ENCODE results near the gene UNC45A. TPM values are rescaled to one million over a fixed set of nuclear protein-coding genes. Genes with fewer than 3 reads are reported as not detected.

The UNC45A gene
- total and polyA plus RNA-seq, 2 of the 4 experiments (the other 2 are of a cell fraction) = 68.9 to 100 TPM

DNA sequence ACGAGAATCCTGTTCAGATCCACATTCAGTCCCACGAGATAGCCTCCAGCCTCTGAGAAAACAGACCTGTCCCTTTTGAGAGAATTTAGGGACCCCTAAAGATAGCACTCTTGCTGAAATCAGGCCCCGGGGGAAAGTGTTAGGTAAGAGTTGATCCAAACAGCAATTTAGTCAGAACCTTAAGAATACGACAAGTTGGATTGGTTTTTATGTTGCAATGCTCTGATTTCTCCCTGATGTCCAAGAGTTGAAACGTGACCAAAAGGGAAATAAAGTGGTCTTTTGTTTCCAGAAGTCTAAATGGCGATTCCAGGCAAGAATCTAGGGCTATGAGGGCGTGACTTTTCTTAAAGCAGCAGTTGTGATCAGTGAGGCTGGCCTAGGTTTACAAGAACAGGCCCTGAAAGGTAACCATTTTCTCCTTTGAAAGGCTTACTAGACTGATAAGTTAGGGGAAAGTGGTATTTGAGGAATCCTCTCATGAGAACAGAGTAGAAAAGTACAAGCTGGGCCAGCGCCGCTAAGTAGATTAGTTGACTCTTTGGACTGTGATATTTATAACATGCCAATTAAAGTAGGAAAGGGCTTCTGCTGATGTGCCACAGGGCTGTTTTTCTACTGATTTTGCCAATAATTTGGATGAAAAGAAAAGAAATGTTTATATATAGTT, 27.1 kb upstream of the UNC45A start:
- H2BK15ac ChIP-seq (ENCODE audit: low read depth, low read length) = no peak overlapping the region
- dilution Hi-C loops (cut with HindIII; ENCODE audit: low sequenced_read_pairs, unreplicated experiment) = no loop called here
- H3K23ac ChIP-seq (ENCODE audit: low read depth, low read length) = no peak overlapping the region
- DNase-seq (no peak), ATAC-seq (ENCODE audit: low read depth) (no peak)
- no peaks in the 10 kb centered on the region for H3K9me1 ChIP-seq (ENCODE audit: insufficient read depth, low read length)
- no peak overlapping the region for H2BK5ac ChIP-seq (ENCODE audit: low read depth, low read length, poor library complexity, severe bottlenecking)
- no TSS peak for BruUV-seq (replicated peaks)
- no peak overlapping the region for H4K5ac ChIP-seq (ENCODE audit: low read depth, low read length)
- no peaks in the 10 kb centered on the region for H3K27me3 ChIP-seq (ENCODE audit: control insufficient read depth, insufficient read depth, low read length)
- ChIA-PET CTCF (interaction anchor here (0.7 to 1.2 kb wide), 2 partner anchors 24 to 300 kb away, joined by 3 to 4 read pairs; no protein-coding TSS in a partner anchor), POLR2A (ENCODE audit: unreplicated experiment) (no interaction called here)
- no peak for TF ChIP-seq FOS (IDR thresholded peaks at IDR 0.05; ENCODE audit: low read depth, low read length)
- no peak for TF ChIP-seq MXI1 (IDR thresholded peaks at IDR 0.05; ENCODE audit: borderline replicate concordance, low read depth, low read length)
- TF ChIP-seq, protein P1, sequence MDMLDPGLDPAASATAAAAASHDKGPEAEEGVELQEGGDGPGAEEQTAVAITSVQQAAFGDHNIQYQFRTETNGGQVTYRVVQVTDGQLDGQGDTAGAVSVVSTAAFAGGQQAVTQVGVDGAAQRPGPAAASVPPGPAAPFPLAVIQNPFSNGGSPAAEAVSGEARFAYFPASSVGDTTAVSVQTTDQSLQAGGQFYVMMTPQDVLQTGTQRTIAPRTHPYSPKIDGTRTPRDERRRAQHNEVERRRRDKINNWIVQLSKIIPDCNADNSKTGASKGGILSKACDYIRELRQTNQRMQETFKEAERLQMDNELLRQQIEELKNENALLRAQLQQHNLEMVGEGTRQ (IDR thresholded peaks at IDR 0.05; ENCODE audit: low read depth, low read length) = no peak
- TF ChIP-seq CEBPB (IDR thresholded peaks at IDR 0.05; ENCODE audit: low read depth, low read length) = no peak
- TF ChIP-seq RCOR1 (IDR thresholded peaks at IDR 0.05; ENCODE audit: insufficient replicate concordance, low read length) = no peak
- TF ChIP-seq CTCF (conservative IDR thresholded peaks at IDR 0.05; ENCODE audit: low read depth, low read length) = no peak
- TF ChIP-seq SMC3 (IDR thresholded peaks at IDR 0.05; ENCODE audit: low read depth, low read length) = no peak
- TF ChIP-seq RAD21 (IDR thresholded peaks at IDR 0.05; ENCODE audit: low read length) = no peak
- no peak for TF ChIP-seq BHLHE40 (IDR thresholded peaks at IDR 0.05; ENCODE audit: low read depth, low read length)
- no peak for TF ChIP-seq CHD1 (IDR thresholded peaks at IDR 0.05; ENCODE audit: low read depth, low read length)
- TF ChIP-seq RFX5 (IDR thresholded peaks at IDR 0.05; ENCODE audit: low read depth, low read length) = no peak
- no peak for TF ChIP-seq ELK1 (IDR thresholded peaks at IDR 0.05; ENCODE audit: borderline replicate concordance, low read depth, low read length)
- TF ChIP-seq NFE2L2 (IDR thresholded peaks at IDR 0.05; ENCODE audit: low read depth, low read length) = no peak
- no peak overlapping the region for H3K14ac ChIP-seq (replicated peaks; ENCODE audit: low read depth, low read length)
- no peak overlapping the region for H4K91ac ChIP-seq (ENCODE audit: insufficient read depth, low read depth, low read length)
- H3K18ac ChIP-seq (ENCODE audit: low read depth, low read length) = no peak overlapping the region
- H3K4me1 ChIP-seq (ENCODE audit: control insufficient read depth, insufficient read depth, low read length) = peaks cover 4% of the 10 kb centered on the region; the same call in 1 of the 2 replicates
- H3K4ac ChIP-seq (ENCODE audit: low read depth, low read length) = no peak overlapping the region
- H3K4me3 ChIP-seq (ENCODE audit: insufficient read depth, low read depth, low read length) = no peak overlapping the region
- H3K79me1 ChIP-seq (ENCODE audit: low read depth in 1 of 2, low read length in 2 of 2) = peaks cover 0 to 13% of the 10 kb centered on the region in 2 experiments; a peak in 2 of 4 replicates
- no peaks in the 10 kb centered on the region for H4K20me1 ChIP-seq (ENCODE audit: insufficient read depth, low read length)
- WGBS, 2 experiments (ENCODE audit: extremely low coverage in 2 of 2, insufficient read length in 1 of 2) = 89% methylated on average over 6 of the region's 9 CpGs; no CpG with 5 or more reads in 1 of the 2 experiments
- H2AK9ac ChIP-seq (replicated peaks; ENCODE audit: low read depth, low read length, poor library complexity) = no peak overlapping the region
- H2AFZ ChIP-seq (replicated peaks; ENCODE audit: low read length, poor library complexity) = no peak overlapping the region
- no peak overlapping the region for H2BK20ac ChIP-seq (ENCODE audit: low read depth, low read length)
- no peak overlapping the region for H3K56ac ChIP-seq (ENCODE audit: extremely low read depth, insufficient read depth, low read length)
- H2BK120ac ChIP-seq (ENCODE audit: low read depth, low read length) = no peak overlapping the region
- no peak overlapping the region for H3K9ac ChIP-seq (ENCODE audit: low read depth, low read length)
- in situ Hi-C loops (cut with MboI; ENCODE audit: low sequenced_read_pairs) = no loop called here
- H4K8ac ChIP-seq (ENCODE audit: low read depth in 2 of 2, low read length in 2 of 2) = no peak overlapping the region
- intact Hi-C loops (cut with micrococcal nuclease) = no loop called here
- H3K4me2 ChIP-seq (ENCODE audit: low read depth, low read length) = no peak overlapping the region
- H3K27ac ChIP-seq (ENCODE audit: insufficient read depth, low read length) = no peak overlapping the region
- H3K9me3 ChIP-seq (ENCODE audit: control insufficient read depth, insufficient read depth, low read length) = no peaks in the 10 kb centered on the region
- H2AK5ac ChIP-seq (ENCODE audit: low read depth, low read length) = no peak overlapping the region
- peaks cover 47% of the 10 kb centered on the region for H3K36me3 ChIP-seq (ENCODE audit: control insufficient read depth, insufficient read depth, low read length)

Data from IMR-90 (cell line).